Sigmoid colon (tissue), 7 donors: ENCODE results near the gene PRORP. TPM values are rescaled to one million over a fixed set of nuclear protein-coding genes. Genes with fewer than 3 reads are reported as not detected.

Experiments
- DNase-seq: peaks from one replicate; pipeline ENCODE4 v3.0.0-alpha.2; 2019
- H3K27ac ChIP-seq, 4 donors: fragments of 200-600 bp; sonication (generic); one replicate each; pipeline ENCODE4 v1.5.1; 2016 to 2019; ENCODE audit warnings: mild to moderate bottlenecking in 1 of 4
- H3K27me3 ChIP-seq, 3 donors: fragments of 200-600 bp; sonication (generic); one replicate each; pipeline ENCODE4 v1.5.1; 2019; ENCODE audit warnings: mild to moderate bottlenecking in 1 of 3
- H3K36me3 ChIP-seq, 4 donors: fragments of 200-600 bp; sonication (generic); one replicate each; pipeline ENCODE4 v1.5.1; 2016 to 2019
- H3K4me1 ChIP-seq, 4 donors: fragments of 200-600 bp; sonication (generic); one replicate each; pipeline ENCODE4 v1.5.1; 2017 to 2019
- H3K4me3 ChIP-seq, 4 donors: fragments of 200-600 bp; sonication (generic); one replicate each; pipeline ENCODE4 v1.5.1; 2017 to 2019; ENCODE audit warnings: mild to moderate bottlenecking in 2 of 4, moderate library complexity in 1 of 4
- H3K9me3 ChIP-seq, 4 donors: fragments of 200-600 bp in 3 of 4; sonication (generic) in 3 of 4; one replicate each; pipeline versions ENCODE4 v1.5.1 to v1.6.1; 2013 to 2019
- CTCF ChIP-seq, 4 experiments: fragments of 450-650 bp in 3 of 4; fragments of 200-600 bp in 1 of 4; IDR thresholded peaks; one replicate each; pipeline ENCODE4 v1.5.1; 2016 to 2019; ENCODE audit warnings: antibody characterized with exemption in 4 of 4, mild to moderate bottlenecking in 3 of 4, moderate library complexity in 2 of 4
- EP300 ChIP-seq, 4 donors: sonication (generic); formaldehyde crosslinking; IDR thresholded peaks; one replicate each; pipeline ENCODE4 v1.6.1; 2017; ENCODE audit warnings: antibody characterized with exemption in 4 of 4
- POLR2A ChIP-seq, 2 donors: fragments of 450-650 bp; IDR thresholded peaks; one replicate each; pipeline ENCODE4 v1.6.1; 2016; ENCODE audit warnings: antibody characterized with exemption in 2 of 2, mild to moderate bottlenecking in 2 of 2, moderate library complexity in 2 of 2
- POLR2AphosphoS5 ChIP-seq, 4 donors: sonication (generic); formaldehyde crosslinking; IDR thresholded peaks; one replicate each; pipeline ENCODE4 v1.6.1; 2017; ENCODE audit warnings: antibody characterized with exemption in 4 of 4
- WGBS, 2 donors: extraction: QIAGEN DNeasy Blood & Tissue Kit; methylation state at CpG; one replicate each; pipeline ENCODE4 v1.1.7; 2013; 5-methylcytosine and 5-hydroxymethylcytosine counted together
- intact Hi-C: fragments of 100-400 bp; cut with DNase I; formaldehyde crosslinking; loops from one replicate; pipeline ENCODE4 v1.15.1; 2023
- polyA plus RNA-seq, 3 donors: library from polyadenylated mRNA; stranded (reverse); fragments of 200-250 nt; gene quantifications; one replicate each; pipeline ENCODE4 v1.2.3, GENCODE V29; 2013
- total RNA-seq, 4 donors: library from RNA; depleted of rRNA; stranded (reverse); fragments of >200 nt; gene quantifications; one replicate each; pipeline ENCODE4 v1.1.0, GENCODE V29; 2016
- donor health status: healthy with polysubstance abuse.
- donor health status: Bipolar disorder and iron deficiency.
- donor health status: healthy.

Gene PRORP
- total and polyA plus RNA-seq, 7 donors: 7.9 to 26.0 (median 14.5) TPM

- Histone ChIP-seq H3K4me1 (no peaks in the 10 kb centered on the region), H3K4me3 (no peak overlapping the region), H3K9me3 (no peaks in the 10 kb centered on the region), H3K27ac (no peak overlapping the region), H3K36me3 (peaks cover 0 to 12% (median 2%) of the 10 kb centered on the region in 4 donors), H3K27me3 (no peaks in the 10 kb centered on the region)
- no peak for DNase-seq
- intact Hi-C loops: no loop called here
- TF ChIP-seq POLR2AphosphoS5 (IDR thresholded peaks at IDR 0.05) (no peak), POLR2A (IDR thresholded peaks at IDR 0.05) (no peak), EP300 (IDR thresholded peaks at IDR 0.05) (no peak), CTCF (IDR thresholded peaks at IDR 0.05) (no peak)
- WGBS, 2 donors: 79 to 87% methylated on average over 6 of the region's 6 CpGs
Measured at GRCh38 chr14:35133542-35134328, 11.4 kb downstream of the PRORP start.

GRCh38 chr14:35134329-35135123, 12.2 kb downstream of the PRORP start:
- intact Hi-C loops: no loop called here
- Histone ChIP-seq H3K4me3 (no peak overlapping the region), H3K4me1 (no peaks in the 10 kb centered on the region), H3K27ac (no peak overlapping the region), H3K36me3 (peaks cover 0 to 12% (median 2%) of the 10 kb centered on the region in 4 donors), H3K9me3 (no peaks in the 10 kb centered on the region), H3K27me3 (no peaks in the 10 kb centered on the region)
- TF ChIP-seq POLR2AphosphoS5 (IDR thresholded peaks at IDR 0.05) (no peak), EP300 (IDR thresholded peaks at IDR 0.05) (no peak)
- WGBS, 2 donors: 90% methylated on average over 4 of the region's 4 CpGs
- DNase-seq: no peak

GRCh38 chr14:35138585-35138984, 16.2 kb downstream of the PRORP start:
- H3K9me3 ChIP-seq: no peaks in the 10 kb centered on the region
- TF ChIP-seq POLR2AphosphoS5 (IDR thresholded peaks at IDR 0.05) (no peak), CTCF (IDR thresholded peaks at IDR 0.05) (no peak), EP300 (IDR thresholded peaks at IDR 0.05) (no peak), POLR2A (IDR thresholded peaks at IDR 0.05) (no peak)
- no peaks in the 10 kb centered on the region for H3K4me1 ChIP-seq
- no peak for DNase-seq
- no peak overlapping the region for H3K27ac ChIP-seq
- H3K36me3 ChIP-seq: peaks cover 0 to 20% (median 2%) of the 10 kb centered on the region in 4 donors
- no peak overlapping the region for H3K4me3 ChIP-seq
- intact Hi-C loops: no loop called here
- no peaks in the 10 kb centered on the region for H3K27me3 ChIP-seq
- 73 to 97% methylated on average over 5 of the region's 5 CpGs for WGBS, 2 donors

GRCh38 chr14:35140718-35141581, 18.6 kb downstream of the PRORP start:
- Histone ChIP-seq H3K27me3 (no peaks in the 10 kb centered on the region), H3K4me3 (no peak overlapping the region), H3K4me1 (no peaks in the 10 kb centered on the region), H3K27ac (no peak overlapping the region), H3K9me3 (no peaks in the 10 kb centered on the region), H3K36me3 (peaks cover 0 to 8% (median 0%) of the 10 kb centered on the region in 4 donors)
- TF ChIP-seq CTCF (IDR thresholded peaks at IDR 0.05) (peak in 3 of 4 experiments; percentile 8 to 38 (median 20)), EP300 (IDR thresholded peaks at IDR 0.05) (no peak), POLR2A (IDR thresholded peaks at IDR 0.05) (no peak)
- 98 to 99% methylated on average over 2 of the region's 2 CpGs for WGBS, 2 donors
- no peak for DNase-seq
- intact Hi-C loops: loop anchor here (2.0 to 10.0 kb wide), 2 partner anchors 74 to 272 kb away; no protein-coding TSS in a partner anchor
